H4 (cell line): Measurements from ENCODE around the gene PRUNE2. TPM values are rescaled to one million over a fixed set of nuclear protein-coding genes. Genes with fewer than 3 reads are reported as not detected.
A peak's percentile ranks its signal among the peaks of the same experiment; 100 is the strongest.

Source experiments
- DNase-seq: peaks from one replicate; pipeline ENCODE4 v3.0.0-alpha.2; 2015; ENCODE audit warnings: low spot score
- total RNA-seq: library from RNA; depleted of rRNA; stranded (reverse); fragments of >200 nt; shearing (Covaris generic); gene quantifications from 2 replicates; pipeline ENCODE4 v1.2.3, GENCODE V29; 2014

Gene PRUNE2
- total RNA-seq, 1 experiment from 2014 or later = 3.9 TPM

DNA sequence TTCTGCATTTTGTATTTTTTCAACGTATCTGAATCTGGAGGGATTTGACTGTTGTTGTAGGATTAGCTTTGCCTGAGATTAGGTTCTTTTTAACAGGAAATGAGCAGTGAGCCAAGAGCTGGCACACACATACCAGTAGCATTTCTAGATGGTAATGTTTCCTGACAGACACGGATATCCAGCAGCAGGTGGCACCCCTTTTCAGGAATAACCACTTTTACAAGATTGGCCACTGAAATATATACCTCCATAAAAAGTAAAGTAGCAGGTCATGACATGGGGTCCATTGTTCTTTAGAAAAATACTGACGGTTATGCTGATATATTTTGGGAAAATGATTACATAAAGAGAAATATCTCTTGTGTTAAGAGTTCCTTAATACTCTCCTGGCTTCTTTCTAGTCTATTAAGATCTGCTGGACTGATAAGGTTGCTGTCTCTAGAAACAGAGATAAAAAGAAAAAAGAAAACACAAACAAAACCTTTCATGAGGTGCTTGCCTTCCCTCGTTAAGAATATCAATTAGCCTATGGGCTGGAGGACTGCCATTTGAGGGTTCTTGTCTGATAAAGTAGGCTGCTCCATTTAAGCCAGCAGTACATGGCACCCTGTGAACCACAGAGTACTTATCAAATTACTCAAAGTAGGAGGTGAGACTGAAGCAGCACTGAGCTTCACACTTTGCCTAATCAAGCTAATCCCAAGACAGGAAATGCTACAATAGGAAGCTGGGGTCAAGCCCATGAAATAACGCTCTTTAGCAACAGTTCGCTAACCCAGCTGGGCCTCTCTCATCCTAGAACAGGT is 243.2 kb downstream of the PRUNE2 start:
- DNase-seq = peak; percentile 25

DNA sequence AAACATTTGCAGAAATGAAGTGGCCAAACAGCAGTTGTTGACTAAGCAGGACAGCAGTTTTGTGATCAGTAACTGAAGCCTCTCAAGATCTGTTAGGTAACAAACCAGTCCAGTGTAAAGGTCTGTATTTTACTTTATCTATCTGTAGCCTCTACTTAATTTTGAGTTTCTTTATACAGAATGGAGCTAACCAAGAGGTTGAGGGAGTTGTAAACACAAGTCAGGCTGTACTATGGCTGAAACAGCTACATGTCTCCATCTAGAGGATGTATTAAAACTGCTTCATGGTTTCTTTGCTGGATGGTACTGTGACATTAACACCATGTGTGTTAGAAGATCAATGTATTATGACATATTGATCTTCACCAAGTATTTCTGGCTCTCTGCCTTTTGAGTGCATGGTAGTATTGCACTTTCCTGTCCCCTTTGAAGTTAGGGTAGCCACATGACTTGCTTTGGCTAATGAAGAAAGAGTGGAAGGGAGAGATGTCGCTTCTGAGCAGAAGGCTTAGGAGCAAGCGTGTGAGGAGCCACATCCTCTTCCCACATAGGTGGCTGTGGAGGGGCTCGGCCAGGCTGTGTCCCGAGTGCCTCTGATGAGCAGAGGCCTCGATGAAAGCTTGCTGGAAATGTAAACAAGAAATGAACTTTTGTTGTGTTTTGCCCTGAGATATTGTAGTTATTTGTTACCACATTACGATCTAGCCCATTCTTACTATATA is 247.2 kb downstream of the PRUNE2 start:
- peak; percentile 65 for DNase-seq

DNA sequence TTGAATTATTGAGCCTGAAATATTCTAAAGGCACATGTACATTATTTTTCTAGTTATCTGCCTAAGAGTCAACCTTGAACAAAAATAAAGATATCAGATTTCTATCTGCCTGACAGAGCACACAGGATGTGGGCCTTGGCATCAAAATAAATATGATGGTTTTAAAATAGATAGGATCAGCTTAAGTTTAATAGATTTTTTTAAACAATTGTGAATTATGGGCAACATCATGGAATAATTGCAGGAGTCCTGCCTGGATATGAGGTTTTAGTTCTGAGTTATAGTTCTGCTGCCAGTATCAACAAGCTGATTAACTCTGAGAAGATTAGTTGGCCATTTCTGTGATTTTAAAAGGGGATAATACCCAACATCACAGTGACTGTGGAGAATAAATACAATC is 248.6 kb downstream of the PRUNE2 start:
- DNase-seq = no peak

DNA sequence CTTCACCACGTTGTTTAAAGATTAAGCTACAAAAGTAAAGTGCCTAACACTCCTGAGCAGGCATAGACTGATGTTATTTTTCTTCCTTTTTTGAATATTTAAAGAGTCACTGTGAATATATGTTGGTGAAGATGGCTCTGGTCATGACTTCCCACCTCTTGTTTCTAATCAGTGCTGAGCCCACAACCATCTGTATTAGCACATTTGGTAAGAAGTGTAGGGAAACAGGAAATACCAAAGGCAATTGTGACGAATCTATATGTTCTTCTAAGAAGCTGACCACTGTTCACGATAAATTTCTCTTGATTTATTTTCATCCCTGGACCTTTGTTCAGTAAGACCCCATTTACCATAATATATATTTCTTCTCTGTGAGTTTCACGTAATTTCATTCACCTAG is 249.9 kb downstream of the PRUNE2 start:
- no peak for DNase-seq

DNA sequence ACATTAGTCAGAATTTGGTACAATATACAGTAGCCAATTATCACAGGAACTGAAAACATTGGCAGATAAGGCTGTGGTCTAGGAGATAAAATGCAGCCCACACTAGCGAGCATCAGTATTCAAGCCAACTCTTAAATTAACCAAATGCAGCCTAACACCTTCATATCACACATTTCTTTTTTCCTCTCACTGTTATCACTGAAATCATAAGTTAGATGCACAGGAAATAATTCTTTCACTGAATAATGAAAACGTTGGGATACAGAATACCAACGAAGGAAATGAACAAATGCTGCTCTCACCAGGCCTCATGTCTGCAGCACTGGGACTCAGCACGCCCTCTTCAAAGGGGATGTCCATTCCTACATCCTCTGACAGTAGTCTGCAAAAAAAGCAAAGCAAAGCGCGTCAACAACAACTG is 250.8 kb downstream of the PRUNE2 start:
- no peak for DNase-seq

DNA sequence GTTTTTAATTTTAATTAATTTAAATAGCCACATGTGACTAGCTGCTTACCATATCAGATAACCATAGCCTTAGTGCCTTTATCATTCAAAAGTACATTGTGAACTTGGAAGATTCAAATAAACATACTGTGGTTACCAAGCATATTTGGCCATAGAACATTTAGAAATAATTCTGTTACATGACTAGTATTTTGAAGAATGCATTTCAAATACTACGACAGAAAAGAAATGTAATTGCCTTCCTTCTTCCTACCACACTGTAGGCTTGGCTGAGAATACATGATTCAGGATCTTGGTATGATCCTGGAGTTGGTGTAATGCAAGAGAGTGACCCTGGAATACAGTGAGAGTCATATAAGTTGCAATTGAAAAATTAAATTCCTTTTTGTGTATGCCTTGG is 251.3 kb downstream of the PRUNE2 start:
- peak; percentile 66 for DNase-seq

DNA sequence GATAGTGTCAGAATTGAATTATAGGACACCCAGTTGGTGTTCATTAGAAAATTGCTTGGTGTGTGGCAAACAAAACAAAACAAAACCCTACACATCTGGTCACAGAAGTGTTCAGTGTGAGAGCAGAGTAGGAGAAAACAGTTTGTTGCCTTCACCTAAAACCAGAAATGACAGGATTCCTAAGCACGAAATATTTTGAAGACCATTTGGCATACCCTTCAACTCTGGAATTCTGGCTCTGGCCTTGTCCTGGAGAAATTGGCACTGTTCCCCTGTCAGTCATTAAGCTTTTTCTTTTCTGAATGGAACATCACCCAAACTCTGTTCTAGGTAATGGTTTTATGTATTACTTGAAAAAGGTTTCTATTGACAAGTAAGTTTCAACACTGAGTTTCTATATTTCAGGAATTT is 251.9 kb downstream of the PRUNE2 start:
- no peak for DNase-seq

DNA sequence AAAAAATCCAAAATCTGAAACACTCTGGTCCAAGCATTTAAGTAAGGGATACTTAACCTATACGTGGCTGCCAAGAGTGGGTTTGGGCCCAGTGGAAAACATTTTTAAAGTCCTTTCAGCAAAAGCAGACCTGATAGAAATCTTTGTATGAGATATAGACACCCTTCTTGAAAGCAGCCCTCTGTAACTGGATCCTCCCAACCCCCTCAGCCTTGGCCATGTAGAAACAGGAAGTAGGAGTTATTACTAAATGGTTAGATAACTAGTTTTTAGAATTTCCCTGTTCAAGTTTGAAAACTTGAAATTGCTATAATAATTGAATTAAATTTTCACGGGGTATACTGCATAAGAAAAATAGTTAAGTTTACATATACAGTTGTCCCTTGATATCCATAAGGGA is 253.0 kb downstream of the PRUNE2 start:
- no peak for DNase-seq

DNA sequence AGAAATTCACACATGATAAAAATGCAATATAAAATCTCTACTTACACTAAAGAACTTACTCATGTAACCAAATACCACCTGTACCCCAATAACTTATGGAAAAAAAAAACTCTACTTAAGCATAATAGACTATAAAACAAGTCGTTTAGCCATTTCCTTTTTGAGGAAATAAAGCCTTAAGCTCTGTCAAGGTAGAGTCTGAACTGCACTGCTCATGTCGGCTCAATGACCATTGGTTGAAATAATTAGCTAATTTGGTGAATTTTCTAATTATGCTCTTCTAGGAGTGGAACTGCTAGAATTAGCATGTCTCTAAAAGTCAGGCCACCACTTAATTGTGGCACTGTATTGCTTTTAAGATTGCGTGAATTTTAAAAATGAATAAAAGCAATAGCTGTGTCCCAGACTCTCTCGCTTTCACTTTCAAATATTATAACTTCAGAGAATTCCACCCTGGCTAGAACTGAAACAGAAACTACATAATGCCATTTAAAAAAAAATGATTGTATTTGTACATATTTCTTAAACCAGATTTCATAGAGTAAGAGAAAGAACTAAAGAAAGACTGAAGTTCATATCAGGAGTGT is 254.7 kb downstream of the PRUNE2 start:
- DNase-seq = no peak

DNA sequence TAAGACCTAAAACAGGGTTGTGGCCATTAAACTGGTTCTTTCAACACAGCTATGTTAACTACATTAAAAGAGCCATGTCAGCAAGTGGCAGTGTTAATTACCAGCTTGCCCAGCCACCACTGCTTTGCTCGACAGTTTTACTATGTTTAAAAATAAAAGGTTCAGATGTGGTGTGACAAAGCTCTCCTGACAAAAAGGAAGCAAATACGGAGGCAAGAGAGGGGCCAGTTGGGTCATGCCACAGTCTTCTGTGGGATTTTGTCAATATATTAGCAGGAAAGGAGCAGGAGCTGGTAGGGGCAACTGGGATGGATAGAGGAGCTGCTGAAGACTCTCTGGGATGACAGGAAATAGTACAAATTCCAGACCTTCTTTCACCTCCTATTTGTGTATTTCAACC is 255.2 kb downstream of the PRUNE2 start:
- DNase-seq = no peak

DNA sequence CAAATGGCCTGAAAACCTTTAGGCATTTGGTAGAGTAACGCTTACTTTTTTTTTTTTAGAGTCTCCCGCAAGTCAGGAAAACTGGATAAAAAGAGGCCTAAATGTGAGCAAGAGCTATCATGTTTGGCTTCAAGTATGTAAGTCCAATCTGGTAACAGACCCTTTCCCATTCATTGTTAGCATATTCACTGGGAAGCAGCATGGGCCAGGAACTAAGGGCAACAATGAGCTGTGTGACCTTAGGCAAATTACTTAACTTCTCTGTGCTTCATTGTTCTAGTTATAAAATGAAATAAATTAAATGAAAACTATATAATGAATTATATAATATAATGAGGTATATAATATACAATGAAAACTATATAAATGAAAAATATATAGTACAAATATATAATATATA is 256.0 kb downstream of the PRUNE2 start:
- DNase-seq = no peak

DNA sequence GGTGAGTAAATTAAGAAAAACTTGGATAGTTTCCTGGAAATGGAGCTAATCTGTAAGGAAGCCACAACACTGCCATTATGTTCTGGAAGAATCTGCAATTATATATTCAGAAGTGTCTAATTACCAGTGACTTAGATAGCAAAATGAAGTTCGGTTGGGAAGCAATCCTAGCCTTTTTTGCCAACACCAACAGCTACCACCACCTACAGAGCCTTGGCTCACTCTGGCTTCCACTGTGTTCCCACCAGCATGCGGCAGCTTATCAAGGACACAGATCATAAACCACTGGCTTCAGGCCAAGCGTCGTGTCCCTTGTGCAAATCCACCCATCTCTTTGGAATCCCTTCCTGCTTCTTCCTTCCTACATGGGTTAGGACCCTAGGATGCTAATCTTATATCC is 259.7 kb downstream of the PRUNE2 start:
- no peak for DNase-seq

DNA sequence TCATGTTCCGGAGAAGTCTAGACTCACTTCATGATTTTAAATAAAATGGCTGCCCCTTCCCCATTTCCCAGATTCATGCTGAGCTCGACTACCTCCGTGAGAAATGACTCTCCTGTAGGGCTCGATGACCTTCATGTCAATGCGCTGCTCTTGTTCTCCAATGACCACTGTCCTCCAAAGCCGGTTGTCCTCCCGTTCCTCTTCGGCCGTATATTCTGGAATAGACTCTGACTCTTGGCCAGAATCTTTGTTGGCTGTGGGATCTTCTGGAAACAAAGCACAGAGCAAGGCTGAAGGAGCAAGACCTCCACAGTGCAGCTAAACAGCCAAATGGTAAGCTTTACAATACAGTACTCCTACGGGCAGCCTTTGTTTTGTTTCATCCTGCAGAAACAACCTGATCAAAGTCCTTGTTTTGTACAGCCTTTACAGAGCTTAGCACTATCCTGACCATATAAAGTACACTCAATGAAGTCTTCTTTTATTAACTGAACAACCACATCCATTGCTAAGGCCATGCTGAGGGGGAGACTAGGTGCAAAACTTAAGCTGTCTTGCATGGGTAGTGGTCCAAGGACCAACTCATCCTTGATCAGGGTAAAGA is 261.2 kb downstream of the PRUNE2 start:
- DNase-seq = no peak

DNA sequence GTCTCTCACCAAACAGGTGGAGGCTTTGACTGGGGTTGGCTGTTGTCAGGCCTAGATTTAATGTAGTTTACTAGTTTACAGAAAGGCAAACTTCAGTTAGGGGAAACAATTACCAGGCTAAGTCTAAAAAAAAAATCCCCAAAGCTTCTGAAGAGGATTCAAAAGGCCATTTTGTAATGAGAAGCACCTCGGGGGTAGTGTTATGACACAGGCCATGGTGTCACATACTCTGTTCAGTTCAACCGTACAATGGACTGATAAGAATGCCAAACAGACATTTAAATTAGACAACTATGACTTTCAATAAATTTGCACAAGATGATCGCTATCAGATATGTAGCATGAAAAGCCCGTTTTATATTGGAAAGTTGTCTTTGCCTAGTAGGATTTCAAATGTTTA is 261.7 kb downstream of the PRUNE2 start:
- DNase-seq = no peak

DNA sequence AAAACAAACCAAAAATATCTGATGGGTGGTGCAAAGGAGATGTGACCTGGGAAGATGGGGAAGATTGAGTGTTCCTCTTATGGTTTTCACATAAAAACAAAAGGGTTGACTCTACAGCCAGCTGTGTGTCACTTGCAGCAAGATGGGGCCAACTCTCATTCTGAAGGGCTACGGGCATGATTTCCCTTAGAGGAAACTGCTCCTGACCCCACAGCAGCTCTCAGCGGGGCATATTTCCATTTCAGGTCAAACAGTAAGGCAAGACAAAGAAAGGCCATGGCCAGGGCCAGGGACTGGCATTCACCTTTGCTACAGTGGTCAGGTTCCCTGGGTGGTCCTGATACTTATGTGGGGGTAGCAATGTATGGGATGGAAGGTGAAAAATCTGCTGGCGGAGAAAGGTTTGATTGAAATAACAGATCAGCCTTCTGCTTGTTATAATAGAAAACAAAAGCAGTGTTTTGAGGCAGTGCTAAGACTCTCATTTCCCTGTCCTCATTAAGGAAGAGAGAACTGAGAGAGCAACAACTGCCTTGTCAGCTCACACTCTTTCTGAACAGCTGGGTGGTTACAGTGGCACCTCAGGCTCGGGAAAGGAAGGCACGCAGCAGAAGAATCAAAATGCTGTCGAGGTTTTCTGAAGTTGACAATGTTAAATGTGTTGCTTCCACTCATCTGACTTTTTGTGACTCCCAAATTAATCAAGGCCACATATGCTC is 262.4 kb downstream of the PRUNE2 start:
- DNase-seq = no peak

DNA sequence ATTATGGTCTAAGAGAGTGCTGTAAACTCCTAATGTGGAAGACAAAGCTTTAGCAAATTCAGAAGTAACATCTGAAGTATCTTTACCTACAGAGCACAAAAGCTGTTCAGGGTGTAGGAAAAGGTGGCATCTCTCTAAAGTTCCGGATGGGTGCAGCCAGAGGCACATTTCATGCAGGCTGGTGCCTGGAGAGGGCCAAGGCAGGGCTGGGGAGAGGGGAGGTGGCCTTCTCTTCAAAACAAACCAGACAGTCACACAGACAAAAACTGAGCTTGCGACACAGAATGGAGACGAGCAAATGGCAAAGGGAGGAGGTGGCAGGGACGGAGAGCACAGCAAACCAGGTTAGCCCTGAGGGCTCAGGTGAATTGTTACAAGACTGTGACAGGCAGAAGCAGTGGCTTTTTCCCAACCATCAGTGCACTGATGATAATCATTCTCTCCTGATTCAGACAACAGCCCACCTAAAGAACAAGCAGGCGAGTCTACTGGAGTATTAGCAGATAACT is 263.2 kb downstream of the PRUNE2 start:
- DNase-seq = no peak

DNA sequence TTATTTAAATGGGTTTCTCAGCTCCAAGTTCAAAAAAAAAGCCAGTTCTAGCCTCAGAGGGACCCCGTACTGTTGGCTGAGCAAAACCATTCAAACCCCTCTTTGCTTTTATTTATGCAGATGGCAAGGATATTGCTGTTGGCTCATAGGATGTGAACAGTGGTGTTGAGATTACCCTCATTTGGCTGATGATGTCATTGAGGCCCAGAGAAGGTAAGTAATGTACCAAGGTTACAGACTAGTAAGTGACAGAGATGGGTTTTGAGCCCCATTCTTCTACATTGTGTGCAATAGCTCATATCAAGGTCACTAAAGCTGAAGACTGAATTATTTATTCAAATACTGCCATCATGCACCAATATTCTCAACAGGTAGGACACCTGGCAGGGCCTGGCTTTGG is 263.8 kb downstream of the PRUNE2 start:
- DNase-seq = no peak

DNA sequence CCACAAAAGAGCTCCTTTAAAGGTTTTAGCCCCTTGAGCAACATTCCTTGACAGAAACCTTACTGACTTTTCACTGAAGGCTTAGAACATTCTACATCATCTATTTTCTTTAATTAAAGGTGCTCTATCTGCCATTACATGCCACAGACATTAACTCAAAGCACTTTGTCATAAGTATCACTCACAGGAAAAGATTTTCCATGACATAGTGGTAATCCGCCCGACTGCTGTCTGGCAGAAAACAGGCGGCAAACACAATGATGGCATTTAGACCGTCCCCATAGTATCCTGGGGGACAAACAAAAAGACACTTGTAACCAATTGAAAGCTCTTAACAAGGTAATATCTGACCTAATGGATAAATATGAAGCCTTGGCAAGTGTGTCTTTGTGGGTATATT is 267.9 kb downstream of the PRUNE2 start:
- DNase-seq = no peak

DNA sequence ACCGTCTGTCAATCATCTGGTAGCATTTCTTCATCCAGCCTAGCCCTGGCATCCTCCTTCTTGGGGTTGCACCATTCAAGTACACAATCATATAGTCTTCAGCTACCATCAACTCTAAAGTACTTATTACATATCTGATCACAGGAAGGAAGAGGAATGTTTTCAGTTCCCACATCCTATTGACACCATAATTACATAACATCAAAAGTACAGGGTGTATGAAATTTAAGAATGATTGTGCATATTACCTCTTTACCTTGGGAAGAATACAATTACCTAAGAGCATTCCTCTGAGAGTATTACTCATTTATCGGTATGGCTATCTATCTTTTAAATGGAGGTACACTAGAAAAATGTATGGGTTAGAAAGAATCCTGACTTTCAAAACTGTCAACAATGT is 268.5 kb downstream of the PRUNE2 start:
- no peak for DNase-seq

DNA sequence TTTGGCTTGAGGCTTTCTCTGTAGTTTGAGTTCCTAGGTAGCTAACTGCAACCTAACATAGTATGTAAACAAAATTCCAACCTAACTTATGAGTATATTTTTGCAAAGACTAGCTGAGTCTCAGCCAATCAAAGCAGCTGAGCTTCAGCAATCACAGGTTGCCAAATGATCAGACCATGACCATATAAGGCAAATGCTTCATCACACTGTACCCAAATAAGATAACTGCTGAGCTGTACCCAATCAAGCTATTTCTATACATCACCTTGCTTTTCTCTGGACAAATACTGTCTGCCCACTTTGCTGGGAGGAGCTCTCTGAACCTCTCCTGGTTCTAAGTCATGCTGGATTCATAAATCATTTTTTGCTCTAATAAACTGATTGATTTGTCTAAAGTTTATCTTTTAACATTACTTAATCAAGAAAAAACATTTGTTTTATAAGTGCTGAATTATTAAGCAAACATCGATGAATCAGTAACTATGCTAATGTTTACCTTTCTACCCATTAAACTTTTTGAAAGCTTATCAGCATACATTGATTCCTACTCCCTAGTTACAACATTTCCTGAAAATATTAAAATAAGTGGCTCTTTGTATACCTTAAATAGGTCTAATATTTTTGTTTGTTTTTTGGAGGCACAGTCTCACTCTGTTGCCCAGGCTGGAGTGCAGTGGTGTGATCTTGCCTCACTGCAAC is 271.4 kb downstream of the PRUNE2 start:
- DNase-seq = peak; percentile 67

DNA sequence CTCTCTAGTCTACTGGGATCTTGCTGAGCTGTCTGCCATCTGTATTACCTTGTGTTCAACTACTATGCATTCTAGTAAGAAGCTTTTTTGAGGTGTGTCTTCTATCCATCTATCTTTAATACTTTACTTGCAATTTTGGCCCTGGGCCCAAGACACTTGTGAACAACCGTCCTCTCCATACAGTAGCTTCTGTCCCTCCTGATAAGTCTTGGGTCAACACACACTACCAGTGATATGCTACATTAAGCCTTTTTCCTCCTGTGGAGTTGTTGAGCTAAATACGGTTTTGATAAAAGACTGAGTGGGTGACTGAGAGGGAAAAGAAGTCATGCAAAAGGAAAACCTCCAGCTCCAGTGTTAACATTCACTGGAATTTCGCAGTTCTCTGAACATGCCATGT is 275.0 kb downstream of the PRUNE2 start:
- no peak for DNase-seq
